Mucosa of rectum (tissue), 2 donors: ENCODE results near the gene ZBTB8OS.
"Not testable (repeated sequence)": the region's sequence is repeated elsewhere in the genome, so short reads cannot be mapped to it uniquely, and the experiment has no call there.

ENCODE experiments used
- H3K27ac ChIP-seq, 2 donors: one replicate each; pipeline ENCODE4 v1.7.0; 2013; ENCODE audit warnings: inconsistent platforms in 2 of 2, low read depth in 2 of 2, low read length in 2 of 2
- H3K27me3 ChIP-seq, 2 donors: one replicate each; pipeline ENCODE4 v1.7.0; 2013; ENCODE audit warnings: low read length in 2 of 2; ENCODE audit not compliant: control insufficient read depth in 2 of 2, insufficient read depth in 2 of 2
- H3K36me3 ChIP-seq, 2 donors: one replicate each; pipeline ENCODE4 v1.7.0; 2013; ENCODE audit warnings: low read length in 2 of 2; ENCODE audit not compliant: control insufficient read depth in 2 of 2, insufficient read depth in 2 of 2
- H3K4me1 ChIP-seq, 2 donors: one replicate each; pipeline ENCODE4 v1.7.0; 2013; ENCODE audit warnings: low read length in 2 of 2, mild to moderate bottlenecking in 1 of 2; ENCODE audit not compliant: control insufficient read depth in 2 of 2, insufficient read depth in 2 of 2
- H3K4me3 ChIP-seq, 2 donors: one replicate each; pipeline ENCODE4 v1.7.0; 2013; ENCODE audit warnings: low read length in 2 of 2
- H3K9ac ChIP-seq, 2 donors: one replicate each; pipeline ENCODE4 v1.7.0; 2013; ENCODE audit warnings: low read length in 2 of 2, low read depth in 1 of 2, mild to moderate bottlenecking in 1 of 2
- H3K9me3 ChIP-seq, 2 donors: one replicate each; pipeline ENCODE4 v1.7.0; 2013; ENCODE audit warnings: low read length in 2 of 2; ENCODE audit not compliant: control insufficient read depth in 2 of 2
- donor health status: healthy.
- donor health status: Normal muscosa, but diverticular disease.

The ZBTB8OS gene

GRCh38 chr1:32651461-32652073 lies 1.2 kb upstream of the ZBTB8OS start:
- Histone ChIP-seq H3K9ac (peak overlapping the region; percentile 87 to 92), H3K4me1 (peaks cover 12 to 23% of the 10 kb centered on the region in 2 donors), H3K9me3 (no peaks in the 10 kb centered on the region), H3K27me3 (no peaks in the 10 kb centered on the region), H3K27ac (peak overlapping the region; percentile 99 to 100), H3K36me3 (peaks cover 21 to 27% of the 10 kb centered on the region in 2 donors), H3K4me3 (peak overlapping the region; percentile 91 to 96)

DNA sequence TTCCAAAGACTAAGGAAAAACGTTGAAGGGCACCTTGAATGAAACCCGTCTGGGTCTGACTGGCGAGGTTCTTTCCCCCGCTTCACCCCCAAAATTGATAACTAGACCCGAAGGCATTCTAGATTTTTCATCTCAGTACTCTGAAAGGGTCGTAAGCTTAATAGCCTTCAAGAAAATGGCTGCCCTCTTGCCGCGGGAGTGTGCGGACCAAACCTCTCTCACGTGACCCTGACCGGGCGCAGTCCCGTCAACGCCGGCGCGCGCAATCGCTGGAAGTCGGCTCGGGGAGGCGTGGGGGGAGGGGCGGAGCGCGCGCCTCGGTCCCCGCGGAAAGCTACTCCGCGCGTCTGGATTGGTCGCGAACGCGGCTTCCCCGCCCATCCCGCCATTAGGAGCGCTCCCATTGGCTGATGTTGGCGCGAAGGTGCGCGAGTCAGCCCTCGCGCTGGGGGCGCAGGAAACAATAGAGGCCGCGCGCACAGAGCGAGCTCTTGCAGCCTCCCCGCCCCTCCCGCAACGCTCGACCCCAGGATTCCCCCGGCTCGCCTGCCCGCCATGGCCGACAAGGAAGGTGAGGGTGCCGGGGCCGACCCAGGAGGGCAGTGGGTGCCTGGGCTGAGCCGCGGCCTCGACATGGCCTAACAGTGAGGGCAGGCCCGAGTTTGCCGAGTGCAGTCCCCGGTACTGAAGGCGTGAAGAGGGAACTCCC lies 556 bp upstream of the ZBTB8OS start, which contains the start of gene RBBP4:
Gene RBBP4, plus strand, starts transcription at position 457 of the 709 bp plus-strand sequence. Its CDS starts 99 bp downstream, at position 556.
- Histone ChIP-seq H3K9me3 (no peaks in the 10 kb centered on the region), H3K4me1 (peaks cover 12 to 23% of the 10 kb centered on the region in 2 donors), H3K9ac (peak within 1 kb of the TSS; percentile 87 to 92), H3K27ac (peak within 1 kb of the TSS; percentile 99 to 100), H3K36me3 (peaks cover 15 to 23% of the 10 kb centered on the region in 2 donors), H3K27me3 (no peaks in the 10 kb centered on the region), H3K4me3 (peak within 1 kb of the TSS; percentile 96 to 97)

- Histone ChIP-seq H3K4me3 (no peak overlapping the region), H3K4me1 (peaks cover 10 to 15% of the 10 kb centered on the region in 2 donors), H3K36me3 (peaks cover 0 to 8% of the 10 kb centered on the region in 2 donors), H3K27me3 (no peaks in the 10 kb centered on the region), H3K9ac (no peak overlapping the region), H3K27ac (no peak overlapping the region), H3K9me3 (no peaks in the 10 kb centered on the region)
These were observed 2.8 kb downstream of the ZBTB8OS start for GRCh38 chr1:32647308-32648134.

DNA sequence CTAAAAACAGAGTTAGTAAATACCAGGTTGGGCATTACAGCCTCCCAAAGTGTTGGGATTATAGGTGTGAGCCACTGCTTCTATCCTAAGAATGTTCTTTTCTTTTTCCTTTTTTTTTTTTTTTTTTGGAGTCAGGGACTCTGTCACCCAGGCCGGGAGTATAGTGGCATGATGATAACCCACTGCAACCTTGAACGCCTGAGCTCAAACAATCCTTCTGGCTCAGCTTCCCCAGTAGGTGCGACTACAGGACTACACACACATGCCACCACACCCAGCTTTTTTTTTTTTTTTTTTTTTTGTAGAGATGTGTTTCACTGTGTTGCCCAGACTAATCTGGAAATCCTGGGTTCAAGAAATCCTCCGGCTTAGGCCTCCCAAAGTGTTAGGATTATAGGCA lies 5.9 kb downstream of the ZBTB8OS start:
- Histone ChIP-seq H3K4me1 (peaks cover 2 to 5% of the 10 kb centered on the region in 2 donors), H3K4me3 (no peak overlapping the region), H3K27ac (no peak overlapping the region), H3K9me3 (no peaks in the 10 kb centered on the region), H3K36me3 (peaks cover 0 to 8% of the 10 kb centered on the region in 2 donors), H3K27me3 (no peaks in the 10 kb centered on the region), H3K9ac (no peak overlapping the region)

DNA sequence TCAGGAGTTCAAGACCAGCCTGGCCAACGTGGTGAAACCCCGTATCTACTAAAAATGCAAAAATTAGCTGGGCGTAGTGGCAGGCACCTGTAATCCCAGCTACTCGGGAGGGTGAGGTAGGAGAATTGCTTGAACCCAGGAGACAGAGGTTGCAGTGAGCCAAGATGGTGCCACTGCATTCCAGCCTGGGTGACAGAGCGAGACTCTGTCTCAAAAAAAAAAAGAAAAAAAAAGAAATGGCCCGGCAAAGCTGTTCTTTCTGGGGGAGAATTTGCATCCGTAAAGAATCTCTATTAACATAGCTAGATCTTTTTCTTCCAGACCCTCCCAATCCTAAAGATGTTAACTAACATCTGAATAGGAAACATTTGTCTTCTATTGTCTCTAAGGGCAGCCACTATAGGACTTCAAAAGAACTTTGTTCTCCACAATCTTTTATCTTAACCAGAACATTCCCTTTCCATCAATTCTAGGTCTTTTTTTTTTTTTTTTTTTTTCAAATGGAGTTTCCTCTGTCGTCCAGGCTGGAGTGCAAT lies 8.0 kb downstream of the ZBTB8OS start:
- H3K36me3 ChIP-seq, H3K9ac ChIP-seq, H3K27me3 ChIP-seq, H3K4me3 ChIP-seq, H3K9me3 ChIP-seq, H3K4me1 ChIP-seq, H3K27ac ChIP-seq: not testable (repeated sequence)

- Histone ChIP-seq H3K9me3 (no peaks in the 10 kb centered on the region), H3K27me3 (no peaks in the 10 kb centered on the region), H3K4me3 (no peak overlapping the region), H3K9ac (no peak overlapping the region), H3K27ac (no peak overlapping the region), H3K36me3 (no peaks in the 10 kb centered on the region), H3K4me1 (no peaks in the 10 kb centered on the region)
These were observed 10.8 kb downstream of the ZBTB8OS start for GRCh38 chr1:32639489-32640075.

- Histone ChIP-seq H3K36me3 (peaks cover 4 to 6% of the 10 kb centered on the region in 2 donors), H3K4me1 (no peaks in the 10 kb centered on the region), H3K9ac (no peak overlapping the region), H3K27me3 (no peaks in the 10 kb centered on the region), H3K9me3 (no peaks in the 10 kb centered on the region), H3K4me3 (no peak overlapping the region), H3K27ac (no peak overlapping the region)
These were observed 13.3 kb downstream of the ZBTB8OS start for GRCh38 chr1:32636914-32637645.

DNA sequence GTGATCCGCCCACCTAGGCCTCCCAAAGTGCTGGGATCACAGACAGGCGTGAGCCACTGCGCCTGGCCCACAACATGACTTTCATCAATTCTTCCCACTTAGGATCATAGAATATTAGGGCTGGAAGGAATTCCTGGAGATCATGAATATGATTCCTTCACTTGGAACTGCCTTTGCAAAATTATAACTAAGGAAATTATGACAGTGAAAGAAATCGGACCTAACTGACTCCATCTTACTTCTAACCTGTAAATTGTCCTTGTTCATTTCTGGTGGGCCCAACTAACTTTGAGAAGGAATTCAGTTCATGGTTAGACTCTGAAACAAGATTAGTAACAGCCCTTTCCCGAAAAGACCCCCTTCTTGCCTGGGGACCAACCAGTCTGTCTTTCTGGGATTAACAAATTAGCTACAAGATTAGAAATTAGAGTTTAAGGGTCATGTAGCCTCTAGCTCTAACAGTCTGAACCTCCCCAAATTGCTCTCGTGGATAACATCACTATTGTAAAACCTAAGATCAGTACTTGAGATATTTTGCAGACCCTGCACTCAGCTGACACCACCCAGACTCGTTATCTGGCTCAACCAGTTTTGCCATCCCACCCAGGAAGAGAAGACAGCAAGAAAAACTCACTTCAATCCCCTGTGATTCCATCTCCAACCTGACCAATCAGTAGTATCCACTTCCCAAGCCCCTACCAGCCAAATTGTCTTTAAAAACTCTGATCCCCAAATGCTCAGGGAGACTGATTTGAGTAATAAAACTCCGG lies 14.7 kb downstream of the ZBTB8OS start:
- Histone ChIP-seq H3K4me3 (no peak overlapping the region), H3K27ac (no peak overlapping the region), H3K9ac (no peak overlapping the region), H3K9me3 (no peaks in the 10 kb centered on the region), H3K4me1 (no peaks in the 10 kb centered on the region), H3K36me3 (peaks cover 4 to 9% of the 10 kb centered on the region in 2 donors), H3K27me3 (no peaks in the 10 kb centered on the region)

- H3K36me3 ChIP-seq = peaks cover 9 to 15% of the 10 kb centered on the region in 2 donors
- H3K4me1 ChIP-seq = no peaks in the 10 kb centered on the region
- no peak overlapping the region for H3K27ac ChIP-seq
- H3K27me3 ChIP-seq = no peaks in the 10 kb centered on the region
- no peak overlapping the region for H3K9ac ChIP-seq
- no peak overlapping the region for H3K4me3 ChIP-seq
- H3K9me3 ChIP-seq = no peaks in the 10 kb centered on the region
These were observed 17.5 kb downstream of the ZBTB8OS start for GRCh38 chr1:32632829-32633228.
